Esophagus squamous epithelium (tissue), 5 donors: Measurements from ENCODE around the gene MGAM2. TPM values are rescaled to one million over a fixed set of nuclear protein-coding genes. Genes with fewer than 3 reads are reported as not detected.

Experiments used
- DNase-seq: peaks from one replicate; lab custom pipeline; 2025; lab: John Stamatoyannopoulos, UW
- H3K27ac ChIP-seq, 4 donors: fragments of 200-600 bp; sonication (generic); one replicate each; pipeline ENCODE4 v1.5.1; 2016 to 2019; ENCODE audit warnings: mild to moderate bottlenecking in 1 of 4
- H3K27me3 ChIP-seq, 4 donors: fragments of 200-600 bp; sonication (generic); 1 replicate in 3 of 4; 2 replicates in 1 of 4; pipeline versions ENCODE4 v1.5.1 to v1.6.0; 2017 to 2021; ENCODE audit warnings: antibody characterized with exemption in 1 of 4
- H3K36me3 ChIP-seq, 3 donors: fragments of 200-600 bp; sonication (generic); one replicate each; pipeline ENCODE4 v1.5.1; 2016 to 2019
- H3K4me1 ChIP-seq, 3 donors: fragments of 200-600 bp; sonication (generic); one replicate each; pipeline ENCODE4 v1.5.1; 2017 to 2019
- H3K4me3 ChIP-seq, 4 donors: fragments of 200-600 bp; sonication (generic); 1 replicate in 3 of 4; 2 replicates in 1 of 4; pipeline ENCODE4 v1.5.1; 2016 to 2019; ENCODE audit warnings: mild to moderate bottlenecking in 2 of 4, moderate library complexity in 1 of 4
- H3K9me3 ChIP-seq, 3 donors: fragments of 200-600 bp; sonication (generic); one replicate each; pipeline ENCODE4 v1.5.1; 2016 to 2019
- POLR2A ChIP-seq, 4 donors: fragments of 450-650 bp; IDR thresholded peaks; one replicate each; pipeline ENCODE4 v1.6.1; 2017; ENCODE audit warnings: antibody characterized with exemption in 4 of 4, mild to moderate bottlenecking in 4 of 4, moderate library complexity in 3 of 4
- WGBS, 2 donors: methylation state at CpG; one replicate each; pipeline ENCODE4 v1.1.5; 2018; 5-methylcytosine and 5-hydroxymethylcytosine counted together
- intact Hi-C: fragments of 100-400 bp; cut with DNase I; formaldehyde crosslinking; loops from one replicate; pipeline ENCODE4 v1.15.0; 2022
- total RNA-seq, 4 donors: library from RNA; depleted of rRNA; stranded (reverse); fragments of >200 nt; gene quantifications; one replicate each; pipeline ENCODE4 v1.1.0, GENCODE V29; 2016
- TF ChIP-seq, protein P1 (sequence below), 6 experiments: fragments of 450-650 bp in 4 of 6; fragments of 200-600 bp in 2 of 6; sonication (generic) in 2 of 6; IDR thresholded peaks; one replicate each; pipeline ENCODE4 v1.5.1; 2016 to 2019; ENCODE audit warnings: antibody characterized with exemption in 6 of 6, mild to moderate bottlenecking in 4 of 6, moderate library complexity in 4 of 6
- donor health status: DM: yes; HTN: yes; CAD: no.

The MGAM2 gene
- under 1 TPM in 1 of 4 donors, not detected in 3; 0.04 TPM for total RNA-seq

DNA sequence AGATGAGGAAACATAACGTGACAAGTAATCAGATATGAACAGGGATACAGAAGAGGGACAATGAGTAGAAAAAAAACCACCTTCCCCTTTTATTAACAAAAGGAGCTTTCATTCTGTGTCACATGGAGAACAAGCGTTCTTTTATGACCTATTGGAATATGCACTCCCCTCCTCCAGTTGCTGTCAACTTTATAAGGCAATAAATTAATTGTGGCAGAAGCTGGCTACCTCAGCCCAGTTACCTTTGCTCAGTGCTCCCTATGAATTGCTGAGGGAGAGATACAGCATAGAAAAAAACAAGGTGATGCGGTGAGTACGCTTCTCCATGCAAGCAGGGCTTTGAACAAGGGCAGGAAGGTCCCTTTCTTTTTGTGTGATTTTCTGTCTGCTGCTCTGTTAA is at the start of gene MGAM2:
TSS of gene MGAM2 (plus strand) at position 220 of the 400 bp plus-strand sequence. CDS start 5,156 bp downstream, outside the sequence.
- H3K4me3 ChIP-seq: no peak within 1 kb of the TSS
- no peak within 1 kb of the TSS for H3K27ac ChIP-seq
- no peaks in the 10 kb centered on the region for H3K36me3 ChIP-seq
- TF ChIP-seq, protein P1, sequence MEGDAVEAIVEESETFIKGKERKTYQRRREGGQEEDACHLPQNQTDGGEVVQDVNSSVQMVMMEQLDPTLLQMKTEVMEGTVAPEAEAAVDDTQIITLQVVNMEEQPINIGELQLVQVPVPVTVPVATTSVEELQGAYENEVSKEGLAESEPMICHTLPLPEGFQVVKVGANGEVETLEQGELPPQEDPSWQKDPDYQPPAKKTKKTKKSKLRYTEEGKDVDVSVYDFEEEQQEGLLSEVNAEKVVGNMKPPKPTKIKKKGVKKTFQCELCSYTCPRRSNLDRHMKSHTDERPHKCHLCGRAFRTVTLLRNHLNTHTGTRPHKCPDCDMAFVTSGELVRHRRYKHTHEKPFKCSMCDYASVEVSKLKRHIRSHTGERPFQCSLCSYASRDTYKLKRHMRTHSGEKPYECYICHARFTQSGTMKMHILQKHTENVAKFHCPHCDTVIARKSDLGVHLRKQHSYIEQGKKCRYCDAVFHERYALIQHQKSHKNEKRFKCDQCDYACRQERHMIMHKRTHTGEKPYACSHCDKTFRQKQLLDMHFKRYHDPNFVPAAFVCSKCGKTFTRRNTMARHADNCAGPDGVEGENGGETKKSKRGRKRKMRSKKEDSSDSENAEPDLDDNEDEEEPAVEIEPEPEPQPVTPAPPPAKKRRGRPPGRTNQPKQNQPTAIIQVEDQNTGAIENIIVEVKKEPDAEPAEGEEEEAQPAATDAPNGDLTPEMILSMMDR (IDR thresholded peaks at IDR 0.05): no peak
- TF ChIP-seq POLR2A (IDR thresholded peaks at IDR 0.05): no peak
- no peaks in the 10 kb centered on the region for H3K27me3 ChIP-seq
- intact Hi-C loops: no loop called here
- no peaks in the 10 kb centered on the region for H3K4me1 ChIP-seq
- WGBS, 2 donors: 54 to 60% methylated on average over 4 of the region's 4 CpGs
- H3K9me3 ChIP-seq: no peaks in the 10 kb centered on the region
- DNase-seq: no peak

DNA sequence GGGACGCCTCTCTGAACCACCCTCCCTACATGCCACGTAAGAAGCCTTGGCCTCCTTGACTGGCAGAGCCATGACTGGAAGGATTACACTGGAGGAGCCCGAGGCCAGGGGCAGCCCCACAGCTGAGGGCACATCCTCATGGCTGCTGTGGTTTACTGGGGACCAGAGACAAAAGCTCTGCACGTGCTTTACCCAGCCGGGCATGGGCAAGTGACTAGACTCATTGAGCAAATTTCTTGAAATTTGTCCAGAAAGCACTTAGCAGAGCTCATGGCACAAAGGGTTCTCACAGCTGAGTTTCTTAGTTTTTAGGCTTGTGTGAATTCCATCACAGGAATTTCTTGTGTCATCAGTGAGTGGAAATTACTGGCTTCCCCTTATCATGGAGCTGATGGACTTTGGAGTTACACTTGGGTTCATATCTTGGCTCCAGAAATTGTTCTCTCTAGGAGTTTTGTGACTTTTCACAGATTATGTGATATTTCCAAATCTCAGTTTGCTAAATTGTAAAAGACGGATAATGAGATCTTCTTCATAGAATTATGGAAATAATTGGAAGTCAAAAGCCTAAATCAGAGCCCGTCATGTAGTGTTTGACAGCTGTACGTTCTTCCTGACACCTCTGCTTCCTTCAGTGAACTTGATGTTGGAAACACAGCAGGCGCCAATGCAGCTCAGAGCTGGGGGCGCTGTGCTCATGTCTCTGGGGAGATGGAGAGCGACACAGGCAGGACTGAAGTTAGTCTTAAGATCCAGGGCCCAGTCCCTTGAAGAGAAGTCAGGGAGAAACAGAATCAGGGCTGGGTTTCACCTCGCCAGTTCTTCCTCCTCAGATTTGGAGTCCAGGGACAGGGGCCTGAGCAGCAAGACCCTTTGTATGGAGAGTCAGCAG is 47.7 kb upstream of the MGAM2 start:
- Histone ChIP-seq H3K9me3 (no peaks in the 10 kb centered on the region), H3K36me3 (no peaks in the 10 kb centered on the region), H3K27ac (no peak overlapping the region), H3K4me3 (no peak overlapping the region), H3K4me1 (no peaks in the 10 kb centered on the region), H3K27me3 (no peaks in the 10 kb centered on the region)
- intact Hi-C loops: no loop called here
- no peak for DNase-seq
- TF ChIP-seq, protein P1 (IDR thresholded peaks at IDR 0.05): no peak
- no peak for TF ChIP-seq POLR2A (IDR thresholded peaks at IDR 0.05)
- WGBS, 2 donors: 69% methylated on average over 9 to 12 of the region's 12 CpGs

DNA sequence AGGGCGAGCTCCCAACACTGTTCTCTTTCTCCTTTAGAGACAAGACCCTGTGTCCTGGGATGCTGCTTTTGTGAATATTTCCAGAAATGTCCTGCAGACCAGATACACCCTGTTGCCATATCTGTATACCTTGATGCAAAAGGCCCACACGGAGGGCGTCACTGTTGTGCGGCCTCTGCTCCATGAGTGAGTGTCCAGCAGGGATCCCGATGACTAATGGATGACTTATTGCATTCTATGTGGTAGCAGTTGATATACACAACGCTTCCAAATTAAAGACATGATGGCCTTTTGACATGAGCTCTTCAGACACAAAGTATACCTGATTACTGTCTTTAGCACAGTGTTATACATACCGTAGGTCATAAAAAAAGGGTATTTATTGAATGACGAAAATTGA is 45.0 kb upstream of the MGAM2 start:
- Histone ChIP-seq H3K4me1 (no peaks in the 10 kb centered on the region), H3K27me3 (no peaks in the 10 kb centered on the region), H3K4me3 (no peak overlapping the region), H3K36me3 (no peaks in the 10 kb centered on the region), H3K27ac (no peak overlapping the region), H3K9me3 (no peaks in the 10 kb centered on the region)
- TF ChIP-seq, protein P1 (IDR thresholded peaks at IDR 0.05): no peak
- TF ChIP-seq POLR2A (IDR thresholded peaks at IDR 0.05): no peak
- intact Hi-C loops: no loop called here
- no peak for DNase-seq
- 79 to 83% methylated on average over 8 of the region's 8 CpGs for WGBS, 2 donors

DNA sequence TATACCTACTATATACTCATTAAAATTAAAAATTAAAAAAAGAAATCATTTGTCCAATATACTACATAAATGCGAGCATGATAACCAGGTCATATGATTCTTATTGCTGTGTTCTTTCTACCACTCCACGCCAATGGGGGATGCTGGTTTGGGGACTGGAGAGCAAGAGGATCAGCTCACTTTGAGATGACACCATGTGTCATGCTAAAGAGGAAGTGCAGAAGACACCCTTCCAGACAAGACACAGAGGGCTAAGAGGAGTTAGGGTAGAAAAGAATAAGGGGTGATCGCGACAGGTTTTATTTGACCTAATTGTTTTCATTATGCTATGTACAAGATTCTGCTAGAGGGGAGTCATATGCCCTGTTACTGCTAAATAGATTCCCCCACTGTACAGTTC is 33.8 kb upstream of the MGAM2 start:
- Histone ChIP-seq H3K27me3 (no peaks in the 10 kb centered on the region), H3K4me1 (no peaks in the 10 kb centered on the region), H3K36me3 (no peaks in the 10 kb centered on the region), H3K27ac (no peak overlapping the region), H3K4me3 (no peak overlapping the region), H3K9me3 (no peaks in the 10 kb centered on the region)
- intact Hi-C loops: no loop called here
- WGBS, 2 donors: 82 to 92% methylated on average over 4 of the region's 4 CpGs
- no peak for DNase-seq
- TF ChIP-seq, protein P1 (IDR thresholded peaks at IDR 0.05): no peak
- no peak for TF ChIP-seq POLR2A (IDR thresholded peaks at IDR 0.05)

DNA sequence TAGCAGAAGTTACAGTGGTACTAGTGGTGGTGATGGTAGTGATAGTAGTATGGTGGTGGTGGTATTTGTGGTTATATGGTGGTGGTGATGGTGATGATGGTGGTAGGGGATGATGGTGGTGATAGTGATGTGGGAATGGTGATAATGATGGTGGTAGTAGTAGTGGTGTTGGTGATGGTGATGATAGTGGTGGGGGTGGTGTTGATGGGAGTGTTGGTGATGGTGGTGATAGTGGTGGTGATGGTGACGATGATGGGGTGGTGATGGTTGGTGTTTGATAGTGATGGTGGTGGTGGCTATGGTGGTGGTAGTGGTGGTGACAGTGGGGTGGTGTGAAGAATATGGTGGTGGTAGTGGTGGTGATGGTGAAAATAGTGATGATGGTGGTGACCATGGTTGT is 27.9 kb upstream of the MGAM2 start:
- TF ChIP-seq POLR2A (IDR thresholded peaks at IDR 0.05): no peak
- TF ChIP-seq, protein P1 (IDR thresholded peaks at IDR 0.05): no peak
- Histone ChIP-seq H3K27ac (no peak overlapping the region), H3K4me3 (no peak overlapping the region), H3K9me3 (no peaks in the 10 kb centered on the region), H3K27me3 (no peaks in the 10 kb centered on the region), H3K4me1 (no peaks in the 10 kb centered on the region), H3K36me3 (no peaks in the 10 kb centered on the region)
- 73 to 83% methylated on average over 1 of the region's 1 CpG for WGBS, 2 donors
- DNase-seq: no peak
- intact Hi-C loops: no loop called here
